Trophoblast cell (in vitro differentiated cells and primary cell): ENCODE results near the gene MZF1.

Experiments
- DNase-seq, 2 donors: peaks; one replicate each; pipeline ENCODE4 v3.0.0-alpha.2; 2016
- H2AFZ ChIP-seq: 2 replicates; pipeline ENCODE4 v1.6.1; 2013; ENCODE audit warnings: low read length, moderate library complexity, mild to moderate bottlenecking; ENCODE audit not compliant: insufficient read depth, poor library complexity
- H2AK5ac ChIP-seq: 2 replicates; pipeline ENCODE4 v1.6.1; 2013; ENCODE audit warnings: mild to moderate bottlenecking, low read length
- H2BK120ac ChIP-seq: 2 replicates; pipeline ENCODE4 v1.6.1; 2013; ENCODE audit warnings: low read length, mild to moderate bottlenecking, moderate library complexity; ENCODE audit not compliant: insufficient read depth, poor library complexity
- H2BK12ac ChIP-seq: 2 replicates; pipeline ENCODE4 v1.6.1; 2013; ENCODE audit warnings: mild to moderate bottlenecking, low read length, moderate library complexity
- H2BK5ac ChIP-seq: 2 replicates; pipeline ENCODE4 v1.6.1; 2013; ENCODE audit warnings: low read length, low read depth, moderate library complexity, mild to moderate bottlenecking; ENCODE audit not compliant: poor library complexity
- H3K14ac ChIP-seq: 2 replicates; pipeline ENCODE4 v1.6.1; 2013; ENCODE audit warnings: mild to moderate bottlenecking, low read length
- H3K18ac ChIP-seq: 2 replicates; pipeline ENCODE4 v1.6.1; 2013; ENCODE audit warnings: mild to moderate bottlenecking, low read length
- H3K23ac ChIP-seq: 2 replicates; pipeline ENCODE4 v1.6.1; 2013; ENCODE audit warnings: low read length
- H3K27ac ChIP-seq: 2 replicates; pipeline ENCODE4 v1.5.1; 2013; ENCODE audit warnings: low read depth, mild to moderate bottlenecking, inconsistent platforms, low read length, moderate library complexity
- H3K27me3 ChIP-seq: 2 replicates; pipeline ENCODE4 v1.6.1; 2013; ENCODE audit warnings: inconsistent platforms, mild to moderate bottlenecking, low read length, moderate library complexity; ENCODE audit not compliant: insufficient read depth
- H3K36me3 ChIP-seq, 2 experiments: 1 replicate in 1 of 2; 2 replicates in 1 of 2; pipeline ENCODE4 v1.6.1; 2013; ENCODE audit warnings: low read length in 2 of 2, mild to moderate bottlenecking in 2 of 2, moderate library complexity in 1 of 2; ENCODE audit not compliant: insufficient read depth in 2 of 2, control insufficient read depth in 1 of 2
- H3K4ac ChIP-seq: 2 replicates; pipeline ENCODE4 v1.6.1; 2013; ENCODE audit warnings: low read depth, mild to moderate bottlenecking, low read length, moderate library complexity
- H3K4me1 ChIP-seq, 2 experiments: 1 replicate in 1 of 2; 2 replicates in 1 of 2; pipeline ENCODE4 v1.6.1; 2013; ENCODE audit warnings: low read length in 2 of 2, mild to moderate bottlenecking in 2 of 2, moderate library complexity in 1 of 2; ENCODE audit not compliant: insufficient read depth in 2 of 2, control insufficient read depth in 1 of 2
- H3K4me2 ChIP-seq: 2 replicates; pipeline ENCODE4 v1.6.1; 2013; ENCODE audit warnings: inconsistent platforms, mild to moderate bottlenecking, low read length, moderate library complexity
- H3K4me3 ChIP-seq: 2 replicates; pipeline ENCODE4 v1.5.1; 2013; ENCODE audit warnings: mild to moderate bottlenecking, low read depth, low read length, inconsistent platforms
- H3K79me1 ChIP-seq: one replicate; pipeline ENCODE4 v1.6.1; 2013; ENCODE audit warnings: low read length
- H3K79me2 ChIP-seq: 2 replicates; pipeline ENCODE4 v1.6.1; 2013; ENCODE audit warnings: low read length, mild to moderate bottlenecking; ENCODE audit not compliant: control insufficient read depth, insufficient read depth, poor library complexity
- H3K9ac ChIP-seq: 2 replicates; pipeline ENCODE4 v1.6.1; 2013; ENCODE audit warnings: mild to moderate bottlenecking, low read length
- H3K9me3 ChIP-seq: 2 replicates; pipeline ENCODE4 v1.6.1; 2013; ENCODE audit warnings: low read depth, mild to moderate bottlenecking, control low read depth, inconsistent platforms, low read length; ENCODE audit not compliant: insufficient read depth
- H4K12ac ChIP-seq: 2 replicates; pipeline ENCODE4 v1.6.1; 2013; ENCODE audit warnings: low read depth, mild to moderate bottlenecking, low read length, moderate library complexity
- H4K8ac ChIP-seq: 2 replicates; pipeline ENCODE4 v1.6.1; 2013; ENCODE audit warnings: low read depth, mild to moderate bottlenecking, low read length, moderate library complexity
- H4K91ac ChIP-seq: one replicate; pipeline ENCODE4 v1.6.1; 2013; ENCODE audit warnings: low read depth, mild to moderate bottlenecking, low read length, moderate library complexity
- WGBS: extraction: QIAGEN DNeasy Blood & Tissue Kit; methylation state at CpG from one replicate; pipeline ENCODE4 v1.1.7; 2013; ENCODE audit warnings: missing lambda C conversion rate; ENCODE audit not compliant: insufficient read length, insufficient coverage; ENCODE audit errors: extremely low coverage; 5-methylcytosine and 5-hydroxymethylcytosine counted together

Gene MZF1

GRCh38 chr19:58551577-58552471 lies 21.3 kb downstream of the MZF1 start:
- no peak for DNase-seq
- WGBS, result no CpG with 5 or more reads among the region's 18 CpGs
- Histone ChIP-seq H3K79me2 (peaks cover 9% of the 10 kb centered on the region), H3K4me2 (no peak overlapping the region), H3K36me3 (peaks cover 75 to 76% of the 10 kb centered on the region in 2 experiments), H3K9ac (no peak overlapping the region), H2BK12ac (no peak overlapping the region), H3K23ac (no peak overlapping the region), H3K4me1 (peaks cover 11 to 19% of the 10 kb centered on the region in 2 experiments), H3K14ac (no peak overlapping the region), H3K4ac (no peak overlapping the region), H4K91ac (no peak overlapping the region), H2AFZ (no peak overlapping the region), H2BK120ac (no peak overlapping the region), H4K8ac (no peak overlapping the region), H3K18ac (no peak overlapping the region), H3K27me3 (no peaks in the 10 kb centered on the region), H3K27ac (no peak overlapping the region), H3K9me3 (peaks cover 2% of the 10 kb centered on the region), H3K79me1 (peaks cover 8% of the 10 kb centered on the region), H4K12ac (no peak overlapping the region), H3K4me3 (peak overlapping the region; percentile 19), H2BK5ac (no peak overlapping the region), H2AK5ac (no peak overlapping the region)

GRCh38 chr19:58551123-58551497 lies 22.0 kb downstream of the MZF1 start:
- no peak overlapping the region for H2BK120ac ChIP-seq
- H2BK5ac ChIP-seq, result no peak overlapping the region
- H3K4me3 ChIP-seq, result no peak overlapping the region
- peaks cover 8% of the 10 kb centered on the region for H3K79me1 ChIP-seq
- H3K4me2 ChIP-seq, result no peak overlapping the region
- H3K4ac ChIP-seq, result no peak overlapping the region
- no peak overlapping the region for H3K14ac ChIP-seq
- no peak for DNase-seq
- H3K18ac ChIP-seq, result no peak overlapping the region
- no peak overlapping the region for H4K91ac ChIP-seq
- H3K27me3 ChIP-seq, result no peaks in the 10 kb centered on the region
- no CpG with 5 or more reads among the region's 1 CpG for WGBS
- H2AK5ac ChIP-seq, result no peak overlapping the region
- no peak overlapping the region for H2AFZ ChIP-seq
- no peak overlapping the region for H3K27ac ChIP-seq
- peaks cover 2% of the 10 kb centered on the region for H3K9me3 ChIP-seq
- no peak overlapping the region for H4K8ac ChIP-seq
- H3K4me1 ChIP-seq, result peaks cover 12 to 21% of the 10 kb centered on the region in 2 experiments
- peaks cover 14% of the 10 kb centered on the region for H3K79me2 ChIP-seq
- H2BK12ac ChIP-seq, result no peak overlapping the region
- H3K9ac ChIP-seq, result no peak overlapping the region
- H3K36me3 ChIP-seq, result peaks cover 71 to 75% of the 10 kb centered on the region in 2 experiments
- no peak overlapping the region for H3K23ac ChIP-seq
- no peak overlapping the region for H4K12ac ChIP-seq

DNA sequence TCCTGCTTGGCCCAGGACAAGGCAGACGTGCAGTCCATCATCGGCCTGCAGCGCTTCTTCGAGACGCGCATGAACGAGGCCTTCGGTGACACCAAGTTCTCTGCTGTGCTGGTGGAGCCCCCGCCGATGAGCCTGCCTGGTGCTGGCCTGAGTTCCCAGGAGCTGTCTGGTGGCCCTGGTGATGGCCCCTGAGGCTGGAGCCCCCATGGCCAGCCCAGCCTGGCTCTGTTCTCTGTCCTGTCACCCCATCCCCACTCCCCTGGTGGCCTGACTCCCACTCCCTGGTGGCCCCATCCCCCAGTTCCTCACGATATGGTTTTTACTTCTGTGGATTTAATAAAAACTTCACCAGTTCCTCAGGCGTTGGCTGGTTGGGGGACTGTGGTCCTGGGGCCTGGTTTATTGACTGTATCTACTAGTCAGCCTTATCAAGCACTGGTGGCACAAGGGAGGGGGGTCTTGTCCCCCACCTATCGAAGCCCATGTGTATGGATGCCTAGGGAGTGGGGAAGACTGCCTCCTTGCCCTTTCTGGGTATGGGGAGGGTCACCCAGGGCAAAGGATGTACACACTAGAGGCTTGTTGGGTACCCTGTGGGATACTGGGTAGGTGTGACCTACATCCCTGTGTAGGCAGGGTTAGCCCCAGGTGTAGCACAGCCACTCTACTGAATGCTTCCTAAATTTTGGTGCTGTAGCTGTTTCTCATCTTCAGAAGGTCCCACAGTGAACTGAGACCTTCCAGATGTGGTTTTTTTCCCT lies 22.6 kb downstream of the MZF1 start:
- Histone ChIP-seq H3K23ac (no peak overlapping the region), H2AK5ac (no peak overlapping the region), H3K79me1 (peaks cover 8% of the 10 kb centered on the region), H3K36me3 (peaks cover 70 to 76% of the 10 kb centered on the region in 2 experiments), H3K18ac (no peak overlapping the region), H2BK120ac (no peak overlapping the region), H4K8ac (no peak overlapping the region), H3K27ac (no peak overlapping the region), H3K79me2 (peaks cover 20% of the 10 kb centered on the region), H3K27me3 (no peaks in the 10 kb centered on the region), H4K12ac (no peak overlapping the region), H3K9me3 (peaks cover 2% of the 10 kb centered on the region), H3K14ac (no peak overlapping the region), H2BK12ac (no peak overlapping the region), H3K4me3 (no peak overlapping the region), H3K4me1 (peaks cover 14 to 25% of the 10 kb centered on the region in 2 experiments), H4K91ac (no peak overlapping the region), H2AFZ (no peak overlapping the region), H3K4ac (no peak overlapping the region), H3K9ac (no peak overlapping the region), H2BK5ac (no peak overlapping the region), H3K4me2 (no peak overlapping the region)
- WGBS, result no CpG with 5 or more reads among the region's 13 CpGs
- DNase-seq, result no peak

- peaks cover 8% of the 10 kb centered on the region for H3K79me1 ChIP-seq
- H3K4me2 ChIP-seq, result no peak overlapping the region
- H4K8ac ChIP-seq, result no peak overlapping the region
- no peak for DNase-seq
- no peak overlapping the region for H3K23ac ChIP-seq
- H3K27me3 ChIP-seq, result no peaks in the 10 kb centered on the region
- no peak overlapping the region for H2BK120ac ChIP-seq
- H3K9me3 ChIP-seq, result peaks cover 2% of the 10 kb centered on the region
- H3K4me3 ChIP-seq, result no peak overlapping the region
- no peak overlapping the region for H2AFZ ChIP-seq
- WGBS, result no CpG with 5 or more reads among the region's 11 CpGs
- H2BK5ac ChIP-seq, result no peak overlapping the region
- H3K79me2 ChIP-seq, result peaks cover 27% of the 10 kb centered on the region
- no peak overlapping the region for H3K9ac ChIP-seq
- H3K4me1 ChIP-seq, result peaks cover 14 to 22% of the 10 kb centered on the region in 2 experiments
- H4K91ac ChIP-seq, result no peak overlapping the region
- no peak overlapping the region for H3K18ac ChIP-seq
- no peak overlapping the region for H2BK12ac ChIP-seq
- peaks cover 70 to 74% of the 10 kb centered on the region in 2 experiments for H3K36me3 ChIP-seq
- no peak overlapping the region for H3K27ac ChIP-seq
- H3K4ac ChIP-seq, result no peak overlapping the region
- no peak overlapping the region for H4K12ac ChIP-seq
- no peak overlapping the region for H2AK5ac ChIP-seq
- H3K14ac ChIP-seq, result no peak overlapping the region
Measured at GRCh38 chr19:58549664-58550361, 23.3 kb downstream of the MZF1 start.
